DLD1 (cell line): ENCODE data around the gene EVC2.

Source experiments
- in situ Hi-C: cut with HindIII; loops from 2 replicates; pipeline ENCODE4 v1.10.0; 2017; ENCODE audit warnings: low sequenced_read_pairs

EVC2 gene

DNA sequence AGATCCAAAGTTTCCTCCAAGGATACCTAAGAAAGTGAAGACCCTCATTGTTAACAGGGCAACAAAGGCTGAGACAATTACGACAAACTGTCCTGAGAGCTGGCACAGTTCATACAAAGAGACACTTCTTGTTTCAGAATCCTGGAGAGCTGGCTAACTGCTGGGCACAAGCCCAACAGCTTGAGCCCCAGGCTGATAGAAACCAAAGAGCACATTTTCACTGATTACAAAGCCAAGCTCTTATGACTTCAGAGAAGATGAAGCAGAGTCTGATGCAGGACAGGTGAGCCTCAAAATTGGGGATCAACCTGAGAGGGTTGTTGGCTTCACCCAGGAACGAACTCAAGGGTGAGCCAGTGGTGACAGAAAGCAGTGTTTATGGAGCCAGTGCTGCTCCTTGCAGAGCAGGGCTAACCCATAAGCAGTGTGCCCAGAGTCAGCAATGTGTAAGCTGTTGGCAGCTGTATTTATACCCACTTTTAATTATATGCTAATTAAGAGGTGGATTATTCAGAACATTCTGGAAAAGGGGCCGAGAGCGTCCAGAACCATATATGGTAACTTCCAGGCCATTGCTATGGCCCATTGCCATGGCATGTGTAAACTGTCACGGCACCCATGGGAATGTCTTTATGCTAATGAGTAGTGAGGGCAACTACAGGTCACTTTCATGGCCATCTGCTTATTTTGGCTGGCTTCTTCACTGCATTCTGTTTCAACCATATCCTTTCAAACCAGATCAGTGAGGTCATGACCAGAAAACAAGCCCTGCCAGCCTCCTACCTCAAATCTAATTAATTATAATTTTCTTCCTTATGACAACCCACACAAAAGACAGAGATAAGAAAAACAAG lies 183.7 kb downstream of the EVC2 start:
- in situ Hi-C loops, result no loop called here

GRCh38 chr4:5517372-5517771 lies 191.0 kb downstream of the EVC2 start:
- in situ Hi-C loops, result no loop called here

DNA sequence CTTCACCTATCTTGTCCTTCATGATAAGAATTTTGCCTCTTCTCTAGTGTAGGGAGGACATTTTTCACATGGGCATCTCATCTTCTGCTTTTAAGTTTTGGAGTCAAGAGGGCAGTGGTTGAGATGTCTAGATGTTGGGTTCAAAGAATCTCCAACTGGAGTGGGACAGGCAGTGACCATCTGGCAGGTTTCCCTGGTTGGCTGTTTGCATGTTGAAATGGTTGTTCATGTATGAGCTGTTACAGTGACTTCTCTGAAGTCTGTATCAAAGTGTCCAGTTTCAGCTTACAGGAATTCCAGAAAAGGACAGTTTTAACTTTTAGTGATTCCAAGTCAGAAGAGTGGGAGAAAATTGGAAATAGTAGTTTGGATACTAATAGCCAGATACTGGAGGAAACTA lies 192.7 kb downstream of the EVC2 start:
- in situ Hi-C loops, result no loop called here
